HG03175 (cell line): Measurements from ENCODE around the gene PDE4DIP.
"Not testable (repeated sequence)": the region's sequence is repeated elsewhere in the genome, so short reads cannot be mapped to it uniquely, and the experiment has no call there.

Experiments used
- ATAC-seq: cut with Tn5 transposase; IDR thresholded peaks from one replicate; pipeline ENCODE4 v1.9.1; 2021; ENCODE audit warnings: mild to moderate bottlenecking, moderate library complexity; ENCODE audit not compliant: unreplicated experiment

Gene PDE4DIP

GRCh38 chr1:149033916-149034315 is 189.7 kb downstream of the PDE4DIP start:
- not testable (repeated sequence) for ATAC-seq

DNA sequence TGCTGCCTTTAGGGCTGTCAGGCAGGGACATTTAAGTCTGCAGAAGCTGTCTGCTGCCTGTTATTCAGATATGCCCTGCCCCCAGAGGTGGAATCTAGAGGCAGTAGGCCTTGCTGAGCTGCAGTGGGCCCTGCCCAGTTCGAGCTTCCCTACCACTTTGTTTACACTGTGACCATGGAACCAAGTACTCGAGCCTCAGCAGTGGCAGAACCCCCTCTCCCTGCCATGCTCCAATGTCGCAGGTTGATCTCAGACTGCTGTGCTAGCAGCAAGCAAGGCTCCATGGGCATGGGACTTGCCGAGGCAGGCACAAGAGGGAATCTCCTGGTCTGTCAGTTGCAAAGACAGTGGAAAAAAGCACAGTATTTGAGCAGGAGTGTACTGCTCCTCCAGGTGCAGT is 198.8 kb downstream of the PDE4DIP start:
- ATAC-seq: not testable (repeated sequence)

GRCh38 chr1:149064611-149065010 is 220.4 kb downstream of the PDE4DIP start:
- not testable (repeated sequence) for ATAC-seq

DNA sequence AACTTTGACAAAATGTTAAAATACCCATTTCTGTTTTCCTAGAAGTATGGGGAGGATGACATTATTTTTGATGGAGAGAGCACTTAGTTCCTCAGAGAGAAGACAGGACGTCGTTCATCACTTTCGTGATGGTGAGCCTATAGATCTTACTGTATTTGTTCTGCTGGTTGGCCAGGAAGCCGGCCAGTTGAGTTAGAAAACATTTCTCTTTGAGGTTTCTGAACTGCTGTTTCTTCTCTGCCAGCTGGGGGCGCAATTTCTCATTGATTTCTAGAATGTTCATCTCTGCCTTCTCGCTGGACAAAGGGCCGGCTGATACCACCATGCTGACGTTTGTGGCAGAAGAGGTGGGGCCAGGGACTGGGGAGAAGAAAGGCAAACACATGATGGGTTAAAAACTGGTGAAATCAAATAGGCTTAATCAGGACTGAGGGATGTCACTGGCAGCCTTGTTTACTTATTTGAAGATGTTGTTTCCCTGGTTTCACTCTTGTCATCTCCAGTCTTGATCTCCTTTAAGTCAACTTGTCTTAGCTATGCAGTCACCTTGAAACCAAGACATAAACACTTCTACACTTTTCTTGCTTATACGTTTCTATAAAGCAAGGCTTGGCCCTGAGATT is 231.4 kb downstream of the PDE4DIP start:
- ATAC-seq: not testable (repeated sequence)
